ENCODE results near the gene ASGR1. TPM values are rescaled to one million over a fixed set of nuclear protein-coding genes. Genes with fewer than 3 reads are reported as not detected.

The ASGR1 gene
- total and polyA plus RNA-seq, 4 donors = 127 to 728 (median 471) TPM

DNA sequence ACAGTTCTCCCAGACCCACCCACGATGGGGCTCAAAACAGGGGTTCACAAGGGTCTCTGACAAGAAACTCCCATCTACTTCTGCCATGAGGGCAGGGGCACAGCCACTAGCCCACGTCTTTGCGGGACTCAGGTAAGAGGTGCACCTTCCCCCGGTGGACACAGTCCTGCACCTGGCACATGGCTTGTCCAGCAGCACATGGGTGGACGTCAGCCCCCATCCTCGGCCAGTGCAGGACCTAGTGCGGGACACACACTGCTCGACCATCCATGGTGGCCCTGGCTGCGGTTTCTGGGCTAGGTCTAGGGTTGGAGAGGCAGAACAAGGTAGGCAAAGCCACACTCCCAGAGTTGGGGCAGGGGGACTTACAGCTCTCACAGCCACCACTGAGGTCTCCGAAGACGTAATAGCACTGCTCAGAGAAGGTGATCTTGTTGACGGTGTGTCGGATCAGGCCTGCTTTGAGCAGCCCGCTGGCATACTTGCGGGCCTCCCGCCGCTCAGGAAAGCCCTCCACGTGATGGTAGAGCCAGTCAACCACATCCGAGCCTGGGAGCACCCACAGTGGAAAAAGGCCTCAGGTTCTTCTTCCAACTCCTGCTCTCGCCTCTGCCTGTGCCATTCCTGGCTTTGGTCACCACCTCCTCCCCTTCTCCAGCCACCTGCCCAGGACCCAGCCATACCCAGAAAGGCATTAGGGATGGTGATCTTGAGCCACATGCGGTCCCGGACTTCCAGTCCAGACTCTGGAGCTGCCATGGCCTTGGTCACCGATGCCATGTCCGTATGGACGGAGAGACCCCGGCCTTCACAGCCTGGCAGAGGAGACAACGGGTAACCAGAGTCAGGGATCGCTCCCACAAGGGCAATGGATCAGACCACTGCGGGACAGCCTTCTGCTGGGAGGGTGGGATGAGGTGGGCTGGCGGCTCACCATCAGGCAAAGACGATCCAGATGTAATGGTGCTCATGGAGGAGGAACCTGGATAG is 47.8 kb upstream of the ASGR1 start:
- Histone ChIP-seq H3K27ac (ENCODE audit: low read depth in 1 of 2, low read length in 2 of 2) (no peak overlapping the region), H3K27me3 (ENCODE audit: control insufficient read depth in 4 of 4, insufficient read depth in 4 of 4, low read length in 3 of 4) (no peaks in the 10 kb centered on the region)

DNA sequence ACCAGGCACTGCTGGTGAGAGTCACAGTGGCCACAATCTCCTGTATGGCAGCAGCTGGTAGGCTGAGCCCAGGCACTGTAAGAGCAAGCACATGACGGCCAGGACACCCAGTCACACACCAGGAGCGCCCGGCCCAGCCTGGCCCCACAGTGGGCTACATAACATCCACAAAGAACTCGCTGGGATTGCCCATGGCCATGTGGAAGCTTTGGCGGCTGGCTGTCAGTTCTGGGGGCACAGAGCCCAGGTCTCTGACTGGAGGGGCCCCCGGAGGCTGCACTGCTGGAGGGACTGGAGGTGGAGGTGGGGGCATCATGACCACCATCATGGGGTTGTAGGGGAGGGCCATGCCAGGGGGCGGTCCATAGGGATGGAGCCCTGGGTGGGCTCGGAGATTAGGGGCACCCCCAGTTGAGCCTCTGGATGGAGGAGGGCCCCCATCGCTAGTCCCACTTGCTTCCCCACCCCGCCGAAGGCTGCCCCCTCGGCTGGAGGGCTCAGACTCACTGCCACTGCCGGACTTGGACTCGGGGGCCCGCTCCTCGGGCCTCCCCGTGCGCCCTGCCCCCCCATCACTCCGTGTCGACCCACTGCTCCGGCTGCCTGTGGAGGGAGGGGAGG is 46.7 kb upstream of the ASGR1 start:
- H3K9ac ChIP-seq (ENCODE audit: low read depth in 1 of 2, low read length in 2 of 2) = no peak overlapping the region
- TF ChIP-seq HNF4G (IDR thresholded peaks at IDR 0.05) = no peak
- no peak for TF ChIP-seq GABPA (IDR thresholded peaks at IDR 0.05 in 1 of 2, conservative IDR thresholded peaks at IDR 0.05 in 1 of 2)
- TF ChIP-seq RXRA (IDR thresholded peaks at IDR 0.05) = no peak
- TF ChIP-seq YY1 (IDR thresholded peaks at IDR 0.05) = no peak
- TF ChIP-seq EGR1 (IDR thresholded peaks at IDR 0.05; ENCODE audit: low read depth in 2 of 2) = no peak
- no peak for TF ChIP-seq SP1 (IDR thresholded peaks at IDR 0.05)
- TF ChIP-seq, protein P1, sequence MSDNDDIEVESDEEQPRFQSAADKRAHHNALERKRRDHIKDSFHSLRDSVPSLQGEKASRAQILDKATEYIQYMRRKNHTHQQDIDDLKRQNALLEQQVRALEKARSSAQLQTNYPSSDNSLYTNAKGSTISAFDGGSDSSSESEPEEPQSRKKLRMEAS (IDR thresholded peaks at IDR 0.05) = no peak
- TF ChIP-seq, protein P2, sequence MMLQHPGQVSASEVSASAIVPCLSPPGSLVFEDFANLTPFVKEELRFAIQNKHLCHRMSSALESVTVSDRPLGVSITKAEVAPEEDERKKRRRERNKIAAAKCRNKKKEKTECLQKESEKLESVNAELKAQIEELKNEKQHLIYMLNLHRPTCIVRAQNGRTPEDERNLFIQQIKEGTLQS (IDR thresholded peaks at IDR 0.05) = no peak
- TF ChIP-seq, protein P3, sequence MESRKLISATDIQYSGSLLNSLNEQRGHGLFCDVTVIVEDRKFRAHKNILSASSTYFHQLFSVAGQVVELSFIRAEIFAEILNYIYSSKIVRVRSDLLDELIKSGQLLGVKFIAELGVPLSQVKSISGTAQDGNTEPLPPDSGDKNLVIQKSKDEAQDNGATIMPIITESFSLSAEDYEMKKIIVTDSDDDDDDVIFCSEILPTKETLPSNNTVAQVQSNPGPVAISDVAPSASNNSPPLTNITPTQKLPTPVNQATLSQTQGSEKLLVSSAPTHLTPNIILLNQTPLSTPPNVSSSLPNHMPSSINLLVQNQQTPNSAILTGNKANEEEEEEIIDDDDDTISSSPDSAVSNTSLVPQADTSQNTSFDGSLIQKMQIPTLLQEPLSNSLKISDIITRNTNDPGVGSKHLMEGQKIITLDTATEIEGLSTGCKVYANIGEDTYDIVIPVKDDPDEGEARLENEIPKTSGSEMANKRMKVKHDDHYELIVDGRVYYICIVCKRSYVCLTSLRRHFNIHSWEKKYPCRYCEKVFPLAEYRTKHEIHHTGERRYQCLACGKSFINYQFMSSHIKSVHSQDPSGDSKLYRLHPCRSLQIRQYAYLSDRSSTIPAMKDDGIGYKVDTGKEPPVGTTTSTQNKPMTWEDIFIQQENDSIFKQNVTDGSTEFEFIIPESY (IDR thresholded peaks at IDR 0.05) = no peak
- no peak for TF ChIP-seq FOXA1 (IDR thresholded peaks at IDR 0.05)
- H3K9me3 ChIP-seq (ENCODE audit: control insufficient read depth in 4 of 4, low read length in 3 of 4) = no peaks in the 10 kb centered on the region
- 89% methylated on average over 21 of the region's 21 CpGs for WGBS
- H3K27ac ChIP-seq (ENCODE audit: low read depth in 1 of 2, low read length in 2 of 2) = no peak overlapping the region
- no peaks in the 10 kb centered on the region for H3K27me3 ChIP-seq (ENCODE audit: control insufficient read depth in 4 of 4, insufficient read depth in 4 of 4, low read length in 3 of 4)
- no peak overlapping the region for H3K4me3 ChIP-seq (ENCODE audit: low read depth in 1 of 3, low read length in 3 of 3)
- peaks cover 5 to 35% (median 28%) of the 10 kb centered on the region in 4 donors for H3K4me1 ChIP-seq (ENCODE audit: control insufficient read depth in 4 of 4, insufficient read depth in 4 of 4, low read length in 3 of 4)
- H3K36me3 ChIP-seq (ENCODE audit: control insufficient read depth in 4 of 4, insufficient read depth in 3 of 4, low read depth in 1 of 4, low read length in 3 of 4) = peaks cover 21 to 88% (median 48%) of the 10 kb centered on the region in 4 donors
- DNase-seq (ENCODE audit: low spot score) = no peak

More for the DNA sequence above, 47.8 kb upstream of the ASGR1 start:
- TF ChIP-seq SP1 (IDR thresholded peaks at IDR 0.05) = no peak
- TF ChIP-seq FOXA1 (IDR thresholded peaks at IDR 0.05) = no peak
- TF ChIP-seq FOXA2 (IDR thresholded peaks at IDR 0.05) = no peak
- TF ChIP-seq, protein P4, sequence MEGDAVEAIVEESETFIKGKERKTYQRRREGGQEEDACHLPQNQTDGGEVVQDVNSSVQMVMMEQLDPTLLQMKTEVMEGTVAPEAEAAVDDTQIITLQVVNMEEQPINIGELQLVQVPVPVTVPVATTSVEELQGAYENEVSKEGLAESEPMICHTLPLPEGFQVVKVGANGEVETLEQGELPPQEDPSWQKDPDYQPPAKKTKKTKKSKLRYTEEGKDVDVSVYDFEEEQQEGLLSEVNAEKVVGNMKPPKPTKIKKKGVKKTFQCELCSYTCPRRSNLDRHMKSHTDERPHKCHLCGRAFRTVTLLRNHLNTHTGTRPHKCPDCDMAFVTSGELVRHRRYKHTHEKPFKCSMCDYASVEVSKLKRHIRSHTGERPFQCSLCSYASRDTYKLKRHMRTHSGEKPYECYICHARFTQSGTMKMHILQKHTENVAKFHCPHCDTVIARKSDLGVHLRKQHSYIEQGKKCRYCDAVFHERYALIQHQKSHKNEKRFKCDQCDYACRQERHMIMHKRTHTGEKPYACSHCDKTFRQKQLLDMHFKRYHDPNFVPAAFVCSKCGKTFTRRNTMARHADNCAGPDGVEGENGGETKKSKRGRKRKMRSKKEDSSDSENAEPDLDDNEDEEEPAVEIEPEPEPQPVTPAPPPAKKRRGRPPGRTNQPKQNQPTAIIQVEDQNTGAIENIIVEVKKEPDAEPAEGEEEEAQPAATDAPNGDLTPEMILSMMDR (IDR thresholded peaks at IDR 0.05; ENCODE audit: low read depth, low read length, missing input control) = no peak
- TF ChIP-seq RXRA (IDR thresholded peaks at IDR 0.05) = no peak
- TF ChIP-seq, protein P3 (IDR thresholded peaks at IDR 0.05) = no peak
- H3K36me3 ChIP-seq (ENCODE audit: control insufficient read depth in 4 of 4, insufficient read depth in 3 of 4, low read depth in 1 of 4, low read length in 3 of 4) = peaks cover 21 to 76% (median 44%) of the 10 kb centered on the region in 4 donors
- H3K9ac ChIP-seq (ENCODE audit: low read depth in 1 of 2, low read length in 2 of 2) = no peak overlapping the region
- H3K9me3 ChIP-seq (ENCODE audit: control insufficient read depth in 4 of 4, low read length in 3 of 4) = no peaks in the 10 kb centered on the region
- H3K4me3 ChIP-seq (ENCODE audit: low read depth in 1 of 3, low read length in 3 of 3) = no peak overlapping the region
- 96% methylated on average over 31 of the region's 31 CpGs for WGBS
- DNase-seq (ENCODE audit: low spot score) = no peak
- H3K4me1 ChIP-seq (ENCODE audit: control insufficient read depth in 4 of 4, insufficient read depth in 4 of 4, low read length in 3 of 4) = peaks cover 4 to 27% (median 18%) of the 10 kb centered on the region in 4 donors
